Measurements from ENCODE around the gene KCNT1. TPM values are rescaled to one million over a fixed set of nuclear protein-coding genes. Genes with fewer than 3 reads are reported as not detected.

The KCNT1 gene
- total RNA-seq, 1 donor from 2014 or later: 0.12 TPM

- no peak for DNase-seq (ENCODE audit: low spot score)
These were observed 95.7 kb downstream of the KCNT1 start for GRCh38 chr9:135797507-135798262.

- DNase-seq (ENCODE audit: low spot score): no peak
These were observed 96.2 kb downstream of the KCNT1 start for GRCh38 chr9:135798263-135798585.

- DNase-seq (ENCODE audit: low spot score): no peak
These were observed 97.3 kb downstream of the KCNT1 start for GRCh38 chr9:135799261-135799660.

GRCh38 chr9:135801070-135801469 lies 99.1 kb downstream of the KCNT1 start:
- no peak for DNase-seq (ENCODE audit: low spot score)

- no peak for DNase-seq (ENCODE audit: low spot score)
These were observed 101.0 kb downstream of the KCNT1 start for GRCh38 chr9:135802876-135803419.

- no peak for DNase-seq (ENCODE audit: low spot score)
These were observed 101.5 kb downstream of the KCNT1 start for GRCh38 chr9:135803441-135803840.

GRCh38 chr9:135804581-135805421 lies 102.8 kb downstream of the KCNT1 start:
- DNase-seq (ENCODE audit: low spot score): no peak

GRCh38 chr9:135805422-135806022 lies 103.5 kb downstream of the KCNT1 start:
- DNase-seq (ENCODE audit: low spot score): no peak

GRCh38 chr9:135809166-135809565 lies 107.2 kb downstream of the KCNT1 start:
- no peak for DNase-seq (ENCODE audit: low spot score)

GRCh38 chr9:135810806-135811575 lies 109.0 kb downstream of the KCNT1 start:
- DNase-seq (ENCODE audit: low spot score): no peak

GRCh38 chr9:135811801-135812200 lies 109.8 kb downstream of the KCNT1 start:
- DNase-seq (ENCODE audit: low spot score): no peak

- no peak for DNase-seq (ENCODE audit: low spot score)
These were observed 111.0 kb downstream of the KCNT1 start for GRCh38 chr9:135812961-135813360.

- no peak for DNase-seq (ENCODE audit: low spot score)
These were observed 111.8 kb downstream of the KCNT1 start for GRCh38 chr9:135813671-135814290.

- DNase-seq (ENCODE audit: low spot score): no peak
These were observed 112.6 kb downstream of the KCNT1 start for GRCh38 chr9:135814421-135815095.

- DNase-seq (ENCODE audit: low spot score): no peak
These were observed 113.4 kb downstream of the KCNT1 start for GRCh38 chr9:135815413-135815812.

- DNase-seq (ENCODE audit: low spot score): no peak
These were observed 114.1 kb downstream of the KCNT1 start for GRCh38 chr9:135815830-135816650.

- no peak for DNase-seq (ENCODE audit: low spot score)
These were observed 114.6 kb downstream of the KCNT1 start for GRCh38 chr9:135816651-135816970.

- DNase-seq (ENCODE audit: low spot score): no peak
These were observed 116.1 kb downstream of the KCNT1 start for GRCh38 chr9:135817951-135818717.
